ENCODE results near the gene NKAIN2.
A peak's percentile ranks its signal among the peaks of the same experiment; 100 is the strongest.
"Not testable (repeated sequence)": the region's sequence is repeated elsewhere in the genome, so short reads cannot be mapped to it uniquely, and the experiment has no call there.

NKAIN2 gene

DNA sequence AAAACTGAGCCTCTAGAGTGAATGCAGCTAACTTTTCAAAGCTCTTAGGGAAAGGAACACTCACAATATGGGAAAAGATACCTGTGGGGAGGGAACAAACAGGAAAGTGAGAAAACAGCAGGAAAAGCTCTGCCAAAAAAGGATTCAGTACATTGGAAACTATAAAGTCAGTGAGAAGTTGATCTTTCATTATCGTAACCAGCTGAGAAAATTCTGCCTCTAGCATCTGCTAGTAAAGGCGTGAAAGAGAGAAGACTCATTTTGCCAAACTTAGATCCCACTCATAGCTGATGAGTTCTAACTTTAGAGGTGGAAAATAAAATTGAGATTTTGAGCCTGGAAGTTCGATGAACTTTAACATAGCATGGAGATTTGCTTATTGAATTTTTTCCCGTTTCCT lies 836.8 kb downstream of the NKAIN2 start:
- DNase-seq, result no peak

DNA sequence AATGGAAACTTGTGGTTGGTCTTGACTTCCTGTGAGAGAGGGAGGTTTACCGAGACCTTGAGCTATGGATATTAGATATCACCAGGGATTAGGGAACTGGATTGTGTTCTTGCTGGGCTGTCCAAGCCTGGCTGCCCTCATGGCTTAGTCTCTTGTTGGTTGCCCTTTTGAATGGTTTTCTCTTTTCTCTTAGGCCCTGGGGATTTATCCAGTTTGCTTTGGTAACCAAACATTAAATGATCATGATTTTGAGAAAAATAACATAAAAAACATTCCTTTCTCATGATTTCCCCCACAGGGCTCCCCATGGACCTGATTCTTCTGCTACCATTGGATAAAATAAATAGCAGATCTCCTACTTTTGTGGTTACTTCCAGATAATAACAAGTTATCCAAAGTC lies 852.2 kb downstream of the NKAIN2 start:
- DNase-seq, result no peak

- DNase-seq, result no peak
These were observed 854.4 kb downstream of the NKAIN2 start for GRCh38 chr6:124658053-124658452.

- no peak for DNase-seq
These were observed 855.8 kb downstream of the NKAIN2 start for GRCh38 chr6:124659427-124659826.

DNA sequence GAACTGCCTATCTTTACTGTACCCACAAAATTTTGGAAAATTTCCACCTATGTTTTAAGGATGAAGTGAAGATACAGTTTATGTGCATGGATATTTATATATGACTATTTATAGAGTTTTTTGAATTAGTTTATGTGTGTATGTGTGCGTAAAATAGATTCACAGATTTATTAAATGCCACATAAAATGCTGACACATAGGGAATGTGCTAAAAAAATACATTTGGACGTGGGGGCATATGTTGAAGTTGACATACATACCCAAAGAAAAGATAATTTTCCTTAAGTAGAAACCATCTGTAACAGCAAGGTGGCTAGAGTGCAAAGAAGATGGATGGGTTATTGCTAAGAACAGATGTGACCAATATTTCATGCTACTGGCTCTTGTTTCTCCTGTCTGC lies 856.5 kb downstream of the NKAIN2 start:
- DNase-seq, result no peak

- DNase-seq, result no peak
These were observed 857.5 kb downstream of the NKAIN2 start for GRCh38 chr6:124661097-124661661.

DNA sequence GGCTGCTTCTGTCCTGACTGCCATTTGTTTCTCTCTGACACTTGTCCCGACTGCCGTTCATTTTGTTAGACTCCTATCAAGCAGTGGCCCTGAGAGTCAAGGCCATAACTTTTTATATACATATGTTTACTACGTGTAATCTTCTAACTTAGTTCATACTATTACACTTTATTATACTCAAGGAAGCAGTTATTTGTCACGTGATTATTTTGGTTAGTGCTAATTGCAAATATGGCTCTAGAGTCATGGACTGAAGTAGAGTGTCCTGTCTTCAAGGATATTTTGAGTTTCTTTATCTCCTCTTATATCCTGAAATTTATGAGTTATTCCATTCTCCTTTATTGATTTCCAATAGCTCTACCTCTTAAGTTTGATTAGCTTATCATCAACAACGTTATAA lies 864.4 kb downstream of the NKAIN2 start:
- no peak for DNase-seq

DNA sequence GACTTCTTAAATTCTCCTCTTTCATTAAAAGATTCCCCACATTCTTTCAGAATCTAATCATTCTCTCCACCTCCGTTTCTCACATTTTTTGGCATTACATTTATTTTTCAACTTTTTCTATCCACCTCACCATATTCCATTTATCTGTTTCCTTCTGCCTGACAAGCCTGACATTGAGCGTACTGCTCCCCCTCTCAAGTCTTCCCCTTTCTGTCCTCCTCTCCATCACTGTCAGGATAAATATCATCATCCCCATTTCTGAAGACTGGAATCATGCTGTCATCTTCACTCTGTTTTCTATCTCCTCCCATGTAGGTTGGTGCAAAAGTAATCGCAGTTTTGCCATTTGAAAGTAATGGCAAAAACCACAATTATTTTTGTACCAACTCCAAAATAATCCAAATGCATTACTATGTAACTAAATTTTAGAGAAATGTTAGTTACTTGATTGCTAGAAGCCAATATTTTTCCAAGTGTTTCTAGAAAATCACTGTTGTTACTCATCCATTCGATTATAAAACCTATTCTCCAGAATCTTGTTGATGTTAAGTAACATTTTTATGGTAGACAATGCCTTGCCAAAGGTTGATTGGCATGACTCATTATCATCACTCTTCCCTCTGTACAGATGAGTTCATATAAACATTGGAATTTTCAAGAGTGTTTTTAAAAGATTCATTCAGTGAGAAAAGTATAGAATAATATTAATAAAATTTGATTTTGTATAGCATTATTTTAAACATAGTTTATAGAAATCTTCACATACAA lies 866.2 kb downstream of the NKAIN2 start:
- DNase-seq, result no peak

GRCh38 chr6:124670801-124671200 lies 867.1 kb downstream of the NKAIN2 start:
- DNase-seq, result no peak

DNA sequence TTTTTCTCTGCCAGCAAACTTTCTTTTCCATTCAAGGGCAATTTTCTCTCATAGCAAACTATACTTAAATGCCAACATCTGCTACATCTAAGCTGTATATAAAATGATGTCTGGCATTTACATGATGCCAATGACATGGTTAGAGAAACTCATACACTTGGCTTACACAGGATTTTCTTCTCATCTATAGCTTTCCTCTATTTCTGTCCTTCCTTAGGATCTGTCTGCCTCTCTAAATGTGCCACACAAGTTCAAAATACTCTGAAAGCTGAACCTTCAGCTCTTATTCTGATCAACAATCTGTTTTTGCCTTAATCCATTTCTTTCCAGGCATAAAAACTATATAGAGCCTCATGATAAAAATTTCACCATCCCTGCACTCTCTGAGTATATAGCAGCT lies 867.7 kb downstream of the NKAIN2 start:
- no peak for DNase-seq

DNA sequence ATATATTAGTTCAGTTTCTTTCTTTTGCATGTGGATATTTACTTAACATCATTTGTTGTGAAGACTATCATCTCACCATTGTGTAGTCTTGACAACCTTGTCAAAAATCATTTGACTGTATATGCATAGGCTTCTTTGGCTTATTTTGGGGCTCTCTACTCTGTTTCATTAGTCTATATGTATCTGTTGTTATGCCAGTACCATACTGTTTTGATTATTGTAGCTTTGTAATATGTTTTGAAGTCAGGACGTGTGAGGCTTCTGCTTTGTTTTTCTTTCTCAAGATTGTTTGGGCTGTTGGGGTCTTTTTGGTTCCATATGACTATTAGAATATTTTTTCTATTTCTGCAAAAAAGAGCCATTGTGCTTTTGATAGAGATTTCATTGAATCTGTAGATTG lies 870.4 kb downstream of the NKAIN2 start:
- no peak for DNase-seq

DNA sequence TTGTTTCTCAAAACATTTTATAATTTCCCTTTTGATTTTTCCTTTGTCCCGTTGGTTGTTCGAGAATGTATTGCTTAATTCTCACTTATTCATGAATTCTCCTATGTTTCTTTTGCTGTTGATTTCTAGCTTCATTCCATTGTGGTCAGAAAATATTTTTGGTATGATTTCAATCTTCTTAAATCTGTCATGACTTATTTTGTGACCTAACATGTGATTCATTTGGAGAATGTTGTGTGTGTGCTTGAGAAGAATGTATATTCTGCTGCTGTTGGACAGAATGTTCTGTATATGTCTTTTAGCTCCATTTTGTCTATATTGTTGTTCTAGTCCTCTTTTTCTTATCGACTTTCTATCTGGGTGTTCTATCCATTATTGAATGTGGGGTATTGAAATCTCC lies 872.4 kb downstream of the NKAIN2 start:
- DNase-seq, result no peak

DNA sequence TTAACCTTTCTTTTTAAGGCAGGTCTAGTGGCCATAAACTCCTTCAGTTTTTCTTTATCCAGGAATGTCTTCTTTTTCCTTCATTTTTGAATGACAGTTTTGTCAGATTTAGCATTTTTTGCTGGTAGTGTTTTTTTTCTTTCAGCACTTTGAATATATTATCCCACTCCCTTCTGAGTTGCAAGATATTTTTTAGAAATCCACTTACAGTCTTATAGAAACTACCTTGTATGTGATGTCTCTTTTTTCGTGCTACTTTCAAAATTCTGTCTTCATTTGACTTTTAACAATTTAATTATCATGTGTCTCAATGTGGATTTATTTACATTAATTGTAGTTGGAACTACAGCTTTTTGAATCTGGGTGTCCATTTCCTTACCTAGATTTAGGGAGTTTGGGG lies 874.2 kb downstream of the NKAIN2 start:
- no peak for DNase-seq

DNA sequence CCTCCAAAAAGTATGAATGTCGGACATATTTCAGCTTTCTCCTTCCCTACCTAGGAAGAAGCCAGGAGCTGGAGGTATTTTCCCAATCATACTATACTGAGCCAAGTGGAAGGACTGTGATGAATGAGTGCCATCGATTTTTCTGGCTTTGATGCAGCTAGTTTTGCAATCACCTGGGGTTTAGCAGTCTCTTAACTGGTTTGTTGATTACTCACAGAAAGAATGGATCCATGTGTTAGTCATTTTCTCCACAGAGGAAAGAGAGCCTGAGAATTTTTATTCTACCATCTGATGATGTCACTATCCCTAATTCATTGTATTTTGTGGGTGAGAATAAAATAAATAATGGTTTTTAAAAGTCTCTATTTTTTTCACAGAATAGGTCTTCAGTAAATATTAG lies 875.7 kb downstream of the NKAIN2 start:
- DNase-seq, result no peak

DNA sequence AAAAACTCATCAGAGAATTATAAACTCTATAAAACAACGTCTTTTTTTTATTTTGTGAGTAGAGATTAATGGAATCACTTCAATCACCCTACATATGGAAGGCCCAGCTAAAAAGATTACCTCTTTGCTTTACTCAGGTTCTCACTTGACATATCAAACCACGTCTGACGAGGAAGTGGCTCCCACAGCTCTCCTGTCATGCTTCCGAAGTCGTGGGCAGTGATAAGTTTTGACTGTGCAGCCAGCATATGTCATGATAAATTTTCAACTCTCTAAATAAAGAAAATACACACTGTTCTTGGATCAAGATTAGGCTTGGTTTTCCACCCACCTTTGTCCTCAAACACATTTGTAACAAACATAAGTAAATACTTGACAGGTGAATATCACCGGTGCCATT lies 879.1 kb downstream of the NKAIN2 start:
- DNase-seq, result no peak

DNA sequence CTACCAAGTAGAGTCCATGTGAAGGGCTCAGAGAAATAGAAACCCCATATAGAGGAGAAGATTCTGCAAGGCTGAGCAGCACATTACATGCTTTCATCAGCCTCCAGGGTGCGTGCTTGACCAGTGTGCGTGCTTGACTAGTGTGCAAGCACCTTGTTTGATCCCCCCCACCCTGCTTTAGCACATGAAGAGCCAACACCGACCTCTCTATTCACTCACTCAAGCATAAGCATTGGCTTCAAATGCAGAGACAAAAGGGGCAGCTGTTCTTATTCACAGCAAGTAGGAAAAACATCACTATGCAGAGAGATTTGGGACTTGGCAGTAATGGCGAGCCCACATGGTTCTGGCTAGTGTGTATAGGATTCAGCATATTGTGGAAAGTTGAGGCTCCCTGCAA lies 879.8 kb downstream of the NKAIN2 start:
- no peak for DNase-seq

DNA sequence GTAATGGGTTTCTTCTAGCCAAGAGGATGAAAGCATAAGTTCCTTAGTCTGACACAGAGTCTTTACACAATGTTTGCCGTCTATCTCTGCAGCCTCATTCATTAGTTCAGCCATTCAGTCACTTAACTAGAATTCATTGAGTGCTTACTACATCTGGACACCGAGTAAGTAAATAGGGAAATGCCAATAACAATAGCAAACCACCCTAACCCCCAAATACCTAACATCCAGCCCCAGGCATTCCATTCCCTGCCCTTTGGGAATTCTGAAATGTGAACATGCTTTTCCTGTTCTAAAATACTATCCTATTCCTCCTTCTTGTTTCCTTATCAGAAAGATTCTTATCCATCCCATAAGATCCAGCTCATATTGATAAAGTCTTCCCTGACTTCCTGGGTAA lies 881.0 kb downstream of the NKAIN2 start:
- no peak for DNase-seq

GRCh38 chr6:124688369-124688768 lies 884.7 kb downstream of the NKAIN2 start:
- no peak for DNase-seq

- DNase-seq, result no peak
These were observed 890.6 kb downstream of the NKAIN2 start for GRCh38 chr6:124694139-124694705.

GRCh38 chr6:124699038-124699437 lies 895.4 kb downstream of the NKAIN2 start:
- peak; percentile 5 for DNase-seq

GRCh38 chr6:124703541-124703940 lies 899.9 kb downstream of the NKAIN2 start:
- no peak for DNase-seq

GRCh38 chr6:124712532-124712931 lies 908.9 kb downstream of the NKAIN2 start:
- not testable (repeated sequence) for DNase-seq

DNA sequence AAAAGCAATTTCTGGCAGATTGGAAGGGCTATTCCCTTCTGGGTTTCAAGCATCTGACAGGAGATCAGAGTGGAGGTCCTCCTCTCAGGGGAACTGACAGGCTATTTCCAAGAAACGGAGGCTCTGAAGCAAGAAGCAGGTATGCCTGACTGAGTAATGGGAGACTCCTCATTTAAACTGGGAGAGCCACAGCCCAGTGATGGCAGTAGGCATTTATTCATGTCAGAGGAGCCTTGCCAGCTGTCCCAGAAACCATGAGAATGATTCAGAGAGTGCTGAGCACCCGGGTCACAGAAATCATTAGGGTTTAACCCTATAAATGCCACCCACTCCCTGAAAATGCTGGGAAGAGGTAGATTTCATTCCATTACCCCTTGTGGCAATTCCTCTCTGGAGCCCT lies 911.1 kb downstream of the NKAIN2 start:
- no peak for DNase-seq

DNA sequence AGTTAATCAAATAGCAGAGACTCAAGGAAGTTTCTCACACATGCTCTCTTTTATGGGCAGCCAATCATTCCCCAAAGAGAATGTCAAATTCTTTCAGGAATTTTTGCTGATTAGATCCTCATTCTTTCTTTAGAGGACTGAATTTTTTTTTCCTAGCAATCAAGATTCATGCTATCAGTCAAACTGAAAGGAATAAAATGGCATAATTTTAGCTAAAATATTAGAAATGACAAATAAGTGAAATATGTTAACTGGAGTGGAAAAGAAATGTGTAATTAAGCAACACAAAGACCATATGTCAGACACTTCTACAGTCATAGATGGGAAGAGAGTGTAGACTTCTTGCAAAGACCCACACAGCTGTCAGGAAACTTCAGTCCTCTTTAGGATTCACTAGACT lies 916.2 kb downstream of the NKAIN2 start:
- no peak for DNase-seq

- peak; percentile 7 for DNase-seq
These were observed 917.7 kb downstream of the NKAIN2 start for GRCh38 chr6:124721331-124721730.
